Measurements from ENCODE around the gene ANKRD63. TPM values are rescaled to one million over a fixed set of nuclear protein-coding genes. Genes with fewer than 3 reads are reported as not detected.

Gene ANKRD63
- total RNA-seq, 1 experiment from 2014 or later: 0.72 TPM

GRCh38 chr15:40310993-40311392, 28.1 kb upstream of the ANKRD63 start:
- ATAC-seq: no peak
- CTCF ChIA-PET: interaction anchor here (1.1 to 4.4 kb wide), 2 partner anchors 32 to 126 kb away, joined by 3 to 33 read pairs; no protein-coding TSS in a partner anchor
- no peaks in the 10 kb centered on the region for H3K27me3 ChIP-seq (ENCODE audit: control insufficient read depth, insufficient read depth, low read length)
- H3K27ac ChIP-seq (ENCODE audit: low read length): no peak overlapping the region
- no peak for DNase-seq (ENCODE audit: low read depth, low spot score)
- H3K4me3 ChIP-seq (ENCODE audit: low read depth in 2 of 2, low read length in 2 of 2): no peak overlapping the region
- intact Hi-C loops (cut with micrococcal nuclease; ENCODE audit: unreplicated experiment): loop anchor here (1.0 kb wide), 1 partner anchor 32 kb away; no protein-coding TSS in a partner anchor
- no peaks in the 10 kb centered on the region for H3K9me3 ChIP-seq (ENCODE audit: control insufficient read depth, insufficient read depth, low read depth, low read length)
- POLR2A ChIA-PET: interaction anchor here (0.6 kb wide), 1 partner anchor 34 kb away, joined by 3 read pairs; no protein-coding TSS in a partner anchor
- no peak for TF ChIP-seq REST (IDR thresholded peaks at IDR 0.05; ENCODE audit: insufficient read depth in 1 of 2, low read depth in 2 of 2, low read length in 1 of 2)
- TF ChIP-seq TCF7L2 (IDR thresholded peaks at IDR 0.05; ENCODE audit: low read depth, low read length): no peak
- TF ChIP-seq POLR2AphosphoS5 (IDR thresholded peaks at IDR 0.05; ENCODE audit: low read depth, low read length): no peak
- no peak for TF ChIP-seq CTCF (IDR thresholded peaks at IDR 0.05)
- TF ChIP-seq SIN3A (IDR thresholded peaks at IDR 0.05; ENCODE audit: borderline replicate concordance, insufficient read depth, low read depth, low read length): no peak
- peaks cover 5% of the 10 kb centered on the region for H3K4me1 ChIP-seq (ENCODE audit: control insufficient read depth, insufficient read depth, low read length)
- H3K36me3 ChIP-seq (ENCODE audit: control insufficient read depth, insufficient read depth, low read length): no peaks in the 10 kb centered on the region
- BruUV-seq (replicated peaks): no TSS peak
- in situ Hi-C loops (cut with HindIII; ENCODE audit: low pct_unique_long_range_greater_than_20kb, low sequenced_read_pairs): no loop called here

DNA sequence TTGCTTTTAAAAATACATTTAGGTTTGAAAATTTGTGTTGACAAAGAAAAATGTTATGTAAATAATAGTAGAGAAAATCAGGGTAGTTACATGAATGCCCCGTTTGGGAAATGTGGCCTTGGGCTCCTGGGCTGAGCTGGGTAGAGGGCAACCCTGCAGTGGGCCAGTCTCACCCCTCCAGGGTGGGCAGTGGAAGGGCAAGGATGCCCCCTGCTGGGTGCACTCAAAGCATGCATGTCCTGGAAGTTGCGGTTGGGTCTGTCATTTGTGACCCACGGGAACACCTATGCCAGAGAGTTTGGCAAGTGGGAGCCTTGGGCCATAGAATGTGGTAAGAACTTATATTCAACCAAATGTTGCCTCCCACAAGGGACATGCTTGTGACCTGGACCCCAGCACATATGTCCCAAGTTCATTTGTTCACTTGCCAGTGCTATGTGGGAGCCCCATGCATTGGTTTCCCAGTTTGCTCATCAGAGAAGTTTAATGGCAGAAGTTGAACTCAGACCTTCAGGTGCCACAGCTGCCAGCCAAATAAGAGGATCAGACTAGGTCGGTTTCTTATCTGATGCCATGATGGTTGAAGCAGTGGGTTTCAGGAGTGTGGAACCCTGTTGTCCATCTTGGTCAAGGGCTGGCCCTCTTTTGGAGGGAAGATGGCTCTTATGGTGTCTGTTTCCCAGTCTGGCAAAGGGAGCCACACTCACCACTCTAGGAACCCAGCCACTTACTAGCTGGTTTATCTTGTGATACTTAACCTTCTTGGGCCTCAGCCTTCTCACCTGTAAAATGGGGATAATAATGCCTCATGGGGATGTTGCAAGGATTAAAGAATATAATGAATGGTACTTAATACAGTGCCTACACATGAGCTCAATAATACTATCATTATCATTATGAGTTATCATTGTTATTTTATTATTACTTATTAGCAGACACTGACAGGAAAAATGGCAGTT, 27.4 kb upstream of the ANKRD63 start:
- TF ChIP-seq POLR2AphosphoS5 (IDR thresholded peaks at IDR 0.05; ENCODE audit: low read depth, low read length) (no peak), TCF7L2 (IDR thresholded peaks at IDR 0.05; ENCODE audit: low read depth, low read length) (no peak), CTCF (IDR thresholded peaks at IDR 0.05) (peak; percentile 91), REST (IDR thresholded peaks at IDR 0.05; ENCODE audit: insufficient read depth in 1 of 2, low read depth in 2 of 2, low read length in 1 of 2) (0 out of 4 replicates have a peak, but pooled peaks of 1 of the 2 experiments have one; percentile 15), SIN3A (IDR thresholded peaks at IDR 0.05; ENCODE audit: borderline replicate concordance, insufficient read depth, low read depth, low read length) (no peak)
- Histone ChIP-seq H3K36me3 (ENCODE audit: control insufficient read depth, insufficient read depth, low read length) (no peaks in the 10 kb centered on the region), H3K4me3 (ENCODE audit: low read depth in 2 of 2, low read length in 2 of 2) (no peak overlapping the region), H3K27ac (ENCODE audit: low read length) (no peak overlapping the region), H3K27me3 (ENCODE audit: control insufficient read depth, insufficient read depth, low read length) (no peaks in the 10 kb centered on the region), H3K4me1 (ENCODE audit: control insufficient read depth, insufficient read depth, low read length) (peaks cover 5% of the 10 kb centered on the region), H3K9me3 (ENCODE audit: control insufficient read depth, insufficient read depth, low read depth, low read length) (no peaks in the 10 kb centered on the region)
- intact Hi-C loops (cut with micrococcal nuclease; ENCODE audit: unreplicated experiment): loop anchor here (1.0 kb wide), 1 partner anchor 31 kb away; no protein-coding TSS in a partner anchor
- DNase-seq (ENCODE audit: low read depth, low spot score): peak; percentile 30
- ChIA-PET POLR2A (interaction anchor here (0.5 to 0.6 kb wide), 2 partner anchors 33 to 106 kb away, joined by 3 to 6 read pairs; no protein-coding TSS in a partner anchor), CTCF (interaction anchor here (0.8 to 4.4 kb wide), 9 partner anchors 15 to 127 kb away, joined by 3 to 33 read pairs (median 4); no protein-coding TSS in a partner anchor)
- BruUV-seq (replicated peaks): no TSS peak
- in situ Hi-C loops (cut with HindIII; ENCODE audit: low pct_unique_long_range_greater_than_20kb, low sequenced_read_pairs): no loop called here
- peak; percentile 87 for ATAC-seq
